OCI-LY1 (cell line): Measurements from ENCODE around the gene RER1.

ENCODE experiments used
- H2AFZ ChIP-seq: fragments of 200-600 bp; sonication (generic), shearing (Covaris generic); 2 replicates; pipeline ENCODE4 v1.6.0; 2014; ENCODE audit warnings: antibody characterized with exemption, mild to moderate bottlenecking, low read length
- H3F3A ChIP-seq: fragments of 200-600 bp; sonication (generic), shearing (Covaris generic); 2 replicates; pipeline ENCODE4 v1.6.0; 2014; ENCODE audit warnings: mild to moderate bottlenecking, antibody characterized with exemption, low read length, moderate library complexity; ENCODE audit not compliant: insufficient read depth
- H3K27ac ChIP-seq: fragments of 200-600 bp; sonication (generic); 2 replicates; pipeline ENCODE4 v1.5.1; 2014; ENCODE audit warnings: low read length, mixed run types, mild to moderate bottlenecking, low read depth; ENCODE audit not compliant: poor library complexity, severe bottlenecking
- H3K27me3 ChIP-seq: fragments of 200-600 bp; sonication (generic); 2 replicates; pipeline ENCODE4 v1.6.0; 2014; ENCODE audit warnings: antibody characterized with exemption, mild to moderate bottlenecking, low read length, moderate library complexity; ENCODE audit not compliant: insufficient read depth
- H3K36me3 ChIP-seq: fragments of 200-600 bp; sonication (generic); 2 replicates; pipeline ENCODE4 v1.6.1; 2014; ENCODE audit warnings: mild to moderate bottlenecking, antibody characterized with exemption, low read length, moderate library complexity, mixed read lengths; ENCODE audit not compliant: insufficient read depth
- H3K4me1 ChIP-seq: fragments of 200-600 bp; sonication (generic); 2 replicates; pipeline ENCODE4 v1.5.1; 2014; ENCODE audit warnings: mild to moderate bottlenecking, low read length, moderate library complexity; ENCODE audit not compliant: insufficient read depth, severe bottlenecking
- H3K4me2 ChIP-seq: fragments of 200-600 bp; sonication (generic), shearing (Covaris generic); 2 replicates; pipeline ENCODE4 v1.6.1; 2014; ENCODE audit warnings: low read length
- H3K4me3 ChIP-seq: fragments of 200-600 bp; sonication (generic); 2 replicates; pipeline ENCODE4 v1.5.1; 2014; ENCODE audit warnings: low read length, low read depth, mild to moderate bottlenecking, mixed read lengths; ENCODE audit not compliant: poor library complexity, severe bottlenecking
- H3K79me2 ChIP-seq: fragments of 200-600 bp; shearing (Covaris generic); 2 replicates; pipeline ENCODE4 v1.6.1; 2016; ENCODE audit warnings: mixed run types, low read length, mixed read lengths; ENCODE audit not compliant: insufficient read depth
- H3K9ac ChIP-seq: fragments of 200-600 bp; sonication (generic), shearing (Covaris generic); 2 replicates; pipeline ENCODE4 v1.6.1; 2014; ENCODE audit warnings: mild to moderate bottlenecking, low read length, mixed read lengths
- H3K9me2 ChIP-seq: fragments of 200-600 bp; sonication (generic), shearing (Covaris generic); 2 replicates; pipeline ENCODE4 v1.6.1; 2014; ENCODE audit warnings: low read depth, mild to moderate bottlenecking, low read length, mixed read lengths
- H3K9me3 ChIP-seq: fragments of 200-600 bp; shearing (Covaris generic); 2 replicates; pipeline ENCODE4 v1.6.1; 2014; ENCODE audit warnings: low read length, mixed read lengths
- H4K20me1 ChIP-seq: fragments of 200-600 bp; sonication (generic), shearing (Covaris generic); 2 replicates; pipeline ENCODE4 v1.6.0; 2016; ENCODE audit warnings: mild to moderate bottlenecking, low read length; ENCODE audit not compliant: insufficient read depth
- EZH2 ChIP-seq: fragments of 200-600 bp; sonication (generic), shearing (Covaris generic); IDR thresholded peaks from 2 replicates; pipeline ENCODE4 v1.8.0; 2017; ENCODE audit warnings: borderline replicate concordance, mixed run types, mild to moderate bottlenecking, antibody characterized with exemption, low read length, moderate library complexity, mixed read lengths
- TF ChIP-seq, protein P1 (sequence below): fragments of 200-600 bp; sonication (generic), shearing (Covaris generic); IDR thresholded peaks from 2 replicates; pipeline ENCODE4 v1.5.1; 2017; ENCODE audit warnings: mild to moderate bottlenecking, antibody characterized with exemption, low read length, moderate library complexity, mixed read lengths

The RER1 gene

DNA sequence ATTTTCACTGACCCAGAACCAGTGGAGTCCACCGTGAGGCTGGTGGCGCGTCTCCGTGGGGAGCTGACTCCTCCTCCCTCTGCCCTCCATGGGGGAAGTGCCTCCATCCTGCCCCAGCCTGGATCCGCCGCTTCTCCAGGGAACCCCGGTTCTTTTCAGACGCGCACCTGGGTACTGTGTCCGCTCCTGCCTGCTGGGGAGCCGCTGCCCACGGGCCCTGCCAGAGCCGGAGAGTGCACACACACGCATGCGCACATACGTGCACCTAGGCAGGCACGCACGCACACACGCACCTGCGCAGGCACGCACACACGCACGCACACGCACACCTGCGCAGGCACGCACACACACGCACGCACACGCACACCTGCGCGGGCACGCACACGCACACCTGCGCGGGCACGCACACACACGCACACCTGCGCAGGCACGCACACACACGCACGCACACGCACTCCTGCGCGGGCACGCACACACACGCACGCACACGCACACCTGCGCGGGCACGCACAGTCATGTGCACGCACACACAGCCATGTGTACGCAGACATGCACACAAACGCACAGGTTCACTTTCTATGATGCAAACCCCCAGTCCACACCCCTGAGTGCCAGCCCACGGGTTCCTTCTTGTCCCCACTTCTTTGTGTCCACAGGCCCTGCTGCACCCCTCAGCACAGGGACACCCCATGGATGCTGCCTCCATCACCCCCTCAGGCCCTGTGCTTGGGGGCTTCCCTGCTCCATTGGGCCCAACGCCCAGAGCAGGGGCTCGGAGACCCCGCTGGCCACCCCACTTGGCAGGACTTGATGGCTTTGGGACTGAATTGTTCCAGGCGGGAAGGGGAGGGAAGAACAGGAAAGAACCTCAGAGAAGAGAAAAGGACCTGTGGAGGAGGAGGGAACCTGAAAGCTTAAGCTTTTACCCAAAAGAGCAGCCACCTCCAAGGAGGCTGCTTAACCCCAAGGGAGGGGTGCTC, 43.0 kb upstream of the RER1 start:
- H3K79me2 ChIP-seq = no peaks in the 10 kb centered on the region
- no peak overlapping the region for H3K4me3 ChIP-seq
- no peaks in the 10 kb centered on the region for H3K4me1 ChIP-seq
- no peak overlapping the region for H3K4me2 ChIP-seq
- no peaks in the 10 kb centered on the region for H3K36me3 ChIP-seq
- H4K20me1 ChIP-seq = no peaks in the 10 kb centered on the region
- TF ChIP-seq, protein P1, sequence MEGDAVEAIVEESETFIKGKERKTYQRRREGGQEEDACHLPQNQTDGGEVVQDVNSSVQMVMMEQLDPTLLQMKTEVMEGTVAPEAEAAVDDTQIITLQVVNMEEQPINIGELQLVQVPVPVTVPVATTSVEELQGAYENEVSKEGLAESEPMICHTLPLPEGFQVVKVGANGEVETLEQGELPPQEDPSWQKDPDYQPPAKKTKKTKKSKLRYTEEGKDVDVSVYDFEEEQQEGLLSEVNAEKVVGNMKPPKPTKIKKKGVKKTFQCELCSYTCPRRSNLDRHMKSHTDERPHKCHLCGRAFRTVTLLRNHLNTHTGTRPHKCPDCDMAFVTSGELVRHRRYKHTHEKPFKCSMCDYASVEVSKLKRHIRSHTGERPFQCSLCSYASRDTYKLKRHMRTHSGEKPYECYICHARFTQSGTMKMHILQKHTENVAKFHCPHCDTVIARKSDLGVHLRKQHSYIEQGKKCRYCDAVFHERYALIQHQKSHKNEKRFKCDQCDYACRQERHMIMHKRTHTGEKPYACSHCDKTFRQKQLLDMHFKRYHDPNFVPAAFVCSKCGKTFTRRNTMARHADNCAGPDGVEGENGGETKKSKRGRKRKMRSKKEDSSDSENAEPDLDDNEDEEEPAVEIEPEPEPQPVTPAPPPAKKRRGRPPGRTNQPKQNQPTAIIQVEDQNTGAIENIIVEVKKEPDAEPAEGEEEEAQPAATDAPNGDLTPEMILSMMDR = no peak
- no peak for TF ChIP-seq EZH2
- no peaks in the 10 kb centered on the region for H3K9me3 ChIP-seq
- H2AFZ ChIP-seq = no peak overlapping the region
- no peaks in the 10 kb centered on the region for H3K9me2 ChIP-seq
- no peak overlapping the region for H3K9ac ChIP-seq
- no peaks in the 10 kb centered on the region for H3F3A ChIP-seq
- H3K27me3 ChIP-seq = peaks cover 3% of the 10 kb centered on the region; the same call in 1 of the 2 replicates
- no peak overlapping the region for H3K27ac ChIP-seq

DNA sequence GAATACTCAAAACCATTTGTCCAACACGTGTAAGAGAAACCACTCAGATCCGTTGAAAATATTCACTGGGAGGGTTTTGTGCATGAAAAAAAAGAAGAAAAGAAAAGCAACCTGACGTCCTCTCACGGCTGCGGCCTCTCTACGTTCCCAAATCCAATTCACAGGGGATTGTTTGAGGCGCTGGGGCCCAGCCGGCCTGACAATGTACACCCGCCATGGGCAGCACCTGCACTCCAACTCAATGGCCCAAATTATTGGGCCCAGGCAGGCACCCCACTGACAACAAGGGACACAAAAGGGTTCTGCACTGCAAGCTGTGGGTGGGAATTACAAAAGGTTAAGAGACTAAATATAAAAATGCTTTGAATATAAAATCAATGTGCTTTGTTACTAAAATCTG, 41.8 kb upstream of the RER1 start:
- H3K4me3 ChIP-seq = no peak overlapping the region
- no peak overlapping the region for H3K4me2 ChIP-seq
- H3K27ac ChIP-seq = no peak overlapping the region
- no peaks in the 10 kb centered on the region for H3K9me2 ChIP-seq
- H3K4me1 ChIP-seq = no peaks in the 10 kb centered on the region
- H3K79me2 ChIP-seq = no peaks in the 10 kb centered on the region
- H3K36me3 ChIP-seq = no peaks in the 10 kb centered on the region
- peaks cover 3% of the 10 kb centered on the region; the same call in 1 of the 2 replicates for H3K27me3 ChIP-seq
- H2AFZ ChIP-seq = no peak overlapping the region
- no peak overlapping the region for H3K9ac ChIP-seq
- TF ChIP-seq EZH2 = no peak
- no peaks in the 10 kb centered on the region for H3F3A ChIP-seq
- H3K9me3 ChIP-seq = no peaks in the 10 kb centered on the region
- H4K20me1 ChIP-seq = no peaks in the 10 kb centered on the region

DNA sequence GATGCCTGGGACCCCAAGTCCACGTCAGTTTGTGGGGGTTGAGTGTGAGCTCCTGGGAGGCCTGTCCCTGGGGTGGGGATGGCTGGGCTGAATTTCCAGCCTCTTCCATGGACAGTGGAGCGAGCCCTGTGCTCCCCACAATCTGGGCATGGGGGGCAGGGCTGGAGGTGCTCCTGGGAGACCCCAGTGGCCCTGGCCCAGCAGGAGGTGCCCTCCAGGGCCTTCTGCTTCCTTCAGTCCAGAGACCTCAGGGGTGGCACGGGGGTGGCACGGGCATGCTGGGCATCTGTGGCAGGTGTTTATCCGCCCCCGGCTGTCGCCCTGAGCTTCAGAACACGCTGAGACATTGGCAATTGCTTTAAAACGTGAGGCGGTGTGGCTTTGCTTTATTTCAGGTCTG, 41.1 kb upstream of the RER1 start:
- H3K4me2 ChIP-seq = no peak overlapping the region
- no peaks in the 10 kb centered on the region for H3K79me2 ChIP-seq
- H2AFZ ChIP-seq = no peak overlapping the region
- no peaks in the 10 kb centered on the region for H4K20me1 ChIP-seq
- no peaks in the 10 kb centered on the region for H3K4me1 ChIP-seq
- H3K27me3 ChIP-seq = peaks cover 3% of the 10 kb centered on the region; the same call in 1 of the 2 replicates
- H3K9me3 ChIP-seq = no peaks in the 10 kb centered on the region
- H3K36me3 ChIP-seq = no peaks in the 10 kb centered on the region
- no peak overlapping the region for H3K9ac ChIP-seq
- H3K27ac ChIP-seq = no peak overlapping the region
- TF ChIP-seq EZH2 = no peak
- TF ChIP-seq, protein P1 = no peak
- H3K9me2 ChIP-seq = no peaks in the 10 kb centered on the region
- no peaks in the 10 kb centered on the region for H3F3A ChIP-seq
- H3K4me3 ChIP-seq = no peak overlapping the region
